MCF 10A (cell line): ENCODE results near the gene SLC49A4. TPM values are rescaled to one million over a fixed set of nuclear protein-coding genes. Genes with fewer than 3 reads are reported as not detected.

Experiments used
- BruUV-seq: library from RNA; stranded (reverse); fragments of 400-500 nt; replicated peaks from 2 replicates; lab custom pipeline; 2021; lab: Mats Ljungman, UMichigan
- CTCF ChIA-PET: fragments of 300-600 bp; sonication (Branson Sonifier 250); formaldehyde crosslinking; extraction: SDS; loops from one replicate; lab custom pipeline; 2021; ENCODE audit warnings: antibody characterized with exemption, inconsistent platforms; lab: Yijun Ruan, JAX
- POLR2A ChIA-PET: fragments of 300-600, 350-650 bp; sonication (Branson Sonifier 250); formaldehyde crosslinking; extraction: SDS; loops from one replicate; lab custom pipeline; 2020; ENCODE audit warnings: antibody characterized with exemption, inconsistent platforms; lab: Yijun Ruan, JAX
- DNase-seq: peaks from one replicate; pipeline ENCODE4 v3.0.0-alpha.2; 2018; ENCODE audit not compliant: unreplicated experiment
- H3K27ac Mint-ChIP-seq: one replicate; pipeline ENCODE4 v1.8.0; 2022; ENCODE audit warnings: mild to moderate bottlenecking, low read depth, mixed read lengths; ENCODE audit not compliant: unreplicated experiment
- H3K27me3 Mint-ChIP-seq: one replicate; pipeline ENCODE4 v1.8.0; 2022; ENCODE audit warnings: mixed read lengths; ENCODE audit not compliant: insufficient read depth, unreplicated experiment
- H3K36me3 Mint-ChIP-seq: one replicate; pipeline ENCODE4 v1.8.0; 2022; ENCODE audit warnings: mild to moderate bottlenecking, moderate library complexity, mixed read lengths; ENCODE audit not compliant: insufficient read depth, unreplicated experiment
- H3K4me1 Mint-ChIP-seq: one replicate; pipeline ENCODE4 v1.8.0; 2022; ENCODE audit warnings: mixed read lengths; ENCODE audit not compliant: insufficient read depth, unreplicated experiment
- H3K4me3 Mint-ChIP-seq: one replicate; pipeline ENCODE4 v1.8.0; 2022; ENCODE audit warnings: mild to moderate bottlenecking, moderate library complexity, mixed read lengths; ENCODE audit not compliant: unreplicated experiment
- H3K9me3 Mint-ChIP-seq: one replicate; pipeline ENCODE4 v1.8.0; 2022; ENCODE audit warnings: mixed read lengths; ENCODE audit not compliant: unreplicated experiment
- CTCF ChIP-seq: fragments of 200-600 bp; IDR thresholded peaks from one replicate; pipeline ENCODE4 v1.8.0; 2022; ENCODE audit warnings: antibody characterized with exemption, mild to moderate bottlenecking; ENCODE audit not compliant: unreplicated experiment
- intact Hi-C: fragments of 100-400 bp; cut with micrococcal nuclease; formaldehyde crosslinking; loops from 2 replicates; pipeline ENCODE4 v1.14.1; 2022
- total RNA-seq: library from RNA; stranded (reverse); gene quantifications from 2 replicates; pipeline ENCODE4 v1.2.3, GENCODE V29; 2022

SLC49A4 gene
- total RNA-seq, 1 experiment from 2014 or later, result 11.4 TPM

GRCh38 chr3:122754929-122755328 is 39.9 kb upstream of the SLC49A4 start:
- Mint-ChIP-seq H3K27me3 (no peaks in the 10 kb centered on the region), H3K4me1 (no peaks in the 10 kb centered on the region), H3K36me3 (peaks cover 36% of the 10 kb centered on the region), H3K4me3 (no peak overlapping the region), H3K27ac (no peak overlapping the region), H3K9me3 (no peaks in the 10 kb centered on the region)
- CTCF ChIA-PET, result interaction anchor here (0.5 to 1.4 kb wide), 25 partner anchors 10 to 309 kb away, joined by 3 to 12 read pairs (median 4); partner anchors contain the start of genes HSPBAP1 and SEMA5B
- peak; percentile 64 for TF ChIP-seq CTCF
- intact Hi-C loops, result loop anchor here (1.0 to 2.0 kb wide), 3 partner anchors 40 to 273 kb away; partner anchors contain the start of gene SLC49A4
- POLR2A ChIA-PET, result interaction anchor here (0.6 to 1.5 kb wide), 9 partner anchors 10 to 447 kb away, joined by 3 to 8 read pairs (median 3); partner anchors contain the start of genes HSPBAP1 and SEC22A
- DNase-seq, result peak; percentile 74
- no TSS peak for BruUV-seq

GRCh38 chr3:122755491-122755890 is 39.4 kb upstream of the SLC49A4 start:
- intact Hi-C loops, result loop anchor here (1.0 to 2.0 kb wide), 3 partner anchors 39 to 273 kb away; partner anchors contain the start of gene SLC49A4
- TF ChIP-seq CTCF, result no peak
- no peak for DNase-seq
- ChIA-PET POLR2A (interaction anchor here (0.6 to 1.5 kb wide), 8 partner anchors 10 to 446 kb away, joined by 3 to 8 read pairs (median 3); partner anchors contain the start of genes HSPBAP1 and SEC22A), CTCF (interaction anchor here (0.5 to 1.4 kb wide), 26 partner anchors 10 to 308 kb away, joined by 3 to 12 read pairs (median 4); partner anchors contain the start of genes HSPBAP1 and SEMA5B)
- no peak overlapping the region for H3K4me3 Mint-ChIP-seq
- no TSS peak for BruUV-seq
- H3K9me3 Mint-ChIP-seq, result no peaks in the 10 kb centered on the region
- H3K4me1 Mint-ChIP-seq, result no peaks in the 10 kb centered on the region
- no peaks in the 10 kb centered on the region for H3K27me3 Mint-ChIP-seq
- peaks cover 36% of the 10 kb centered on the region for H3K36me3 Mint-ChIP-seq
- no peak overlapping the region for H3K27ac Mint-ChIP-seq

GRCh38 chr3:122758877-122759560 is 35.9 kb upstream of the SLC49A4 start:
- Mint-ChIP-seq H3K9me3 (no peaks in the 10 kb centered on the region), H3K4me3 (no peak overlapping the region), H3K36me3 (peaks cover 27% of the 10 kb centered on the region), H3K4me1 (no peaks in the 10 kb centered on the region), H3K27me3 (no peaks in the 10 kb centered on the region), H3K27ac (peak overlapping the region; percentile 31)
- ChIA-PET POLR2A (no interaction called here), CTCF (interaction anchor here (0.6 to 1.4 kb wide), 8 partner anchors 15 to 272 kb away, joined by 3 to 5 read pairs (median 3); no protein-coding TSS in a partner anchor)
- intact Hi-C loops, result no loop called here
- DNase-seq, result no peak
- no peak for TF ChIP-seq CTCF
- BruUV-seq, result no TSS peak
